ENCODE results near the gene ZPBP2.

Gene ZPBP2

GRCh38 chr17:39863918-39864746 lies 3.9 kb upstream of the ZPBP2 start, which contains the start of gene IKZF3:
TSS of gene IKZF3 (minus strand) at chr17:39864312. CDS start at chr17:39864126, 186 bp downstream.
- peak; percentile 86 for DNase-seq (ENCODE audit: low read depth)
- TF ChIP-seq, protein P1, sequence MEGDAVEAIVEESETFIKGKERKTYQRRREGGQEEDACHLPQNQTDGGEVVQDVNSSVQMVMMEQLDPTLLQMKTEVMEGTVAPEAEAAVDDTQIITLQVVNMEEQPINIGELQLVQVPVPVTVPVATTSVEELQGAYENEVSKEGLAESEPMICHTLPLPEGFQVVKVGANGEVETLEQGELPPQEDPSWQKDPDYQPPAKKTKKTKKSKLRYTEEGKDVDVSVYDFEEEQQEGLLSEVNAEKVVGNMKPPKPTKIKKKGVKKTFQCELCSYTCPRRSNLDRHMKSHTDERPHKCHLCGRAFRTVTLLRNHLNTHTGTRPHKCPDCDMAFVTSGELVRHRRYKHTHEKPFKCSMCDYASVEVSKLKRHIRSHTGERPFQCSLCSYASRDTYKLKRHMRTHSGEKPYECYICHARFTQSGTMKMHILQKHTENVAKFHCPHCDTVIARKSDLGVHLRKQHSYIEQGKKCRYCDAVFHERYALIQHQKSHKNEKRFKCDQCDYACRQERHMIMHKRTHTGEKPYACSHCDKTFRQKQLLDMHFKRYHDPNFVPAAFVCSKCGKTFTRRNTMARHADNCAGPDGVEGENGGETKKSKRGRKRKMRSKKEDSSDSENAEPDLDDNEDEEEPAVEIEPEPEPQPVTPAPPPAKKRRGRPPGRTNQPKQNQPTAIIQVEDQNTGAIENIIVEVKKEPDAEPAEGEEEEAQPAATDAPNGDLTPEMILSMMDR (IDR thresholded peaks at IDR 0.05; ENCODE audit: low read depth, low read length): peak; percentile 30
- TF ChIP-seq, protein P2, sequence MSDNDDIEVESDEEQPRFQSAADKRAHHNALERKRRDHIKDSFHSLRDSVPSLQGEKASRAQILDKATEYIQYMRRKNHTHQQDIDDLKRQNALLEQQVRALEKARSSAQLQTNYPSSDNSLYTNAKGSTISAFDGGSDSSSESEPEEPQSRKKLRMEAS (IDR thresholded peaks at IDR 0.05; ENCODE audit: low read depth, low read length): peak; percentile 90
- TF ChIP-seq MYC (IDR thresholded peaks at IDR 0.05; ENCODE audit: low read depth, low read length) (peak; percentile 65), POLR2A (IDR thresholded peaks at IDR 0.05; ENCODE audit: extremely low read depth, insufficient read length) (no peak)
- H3K4me3 ChIP-seq (ENCODE audit: low read depth, low read length): peak within 1 kb of the TSS; percentile 52

DNA sequence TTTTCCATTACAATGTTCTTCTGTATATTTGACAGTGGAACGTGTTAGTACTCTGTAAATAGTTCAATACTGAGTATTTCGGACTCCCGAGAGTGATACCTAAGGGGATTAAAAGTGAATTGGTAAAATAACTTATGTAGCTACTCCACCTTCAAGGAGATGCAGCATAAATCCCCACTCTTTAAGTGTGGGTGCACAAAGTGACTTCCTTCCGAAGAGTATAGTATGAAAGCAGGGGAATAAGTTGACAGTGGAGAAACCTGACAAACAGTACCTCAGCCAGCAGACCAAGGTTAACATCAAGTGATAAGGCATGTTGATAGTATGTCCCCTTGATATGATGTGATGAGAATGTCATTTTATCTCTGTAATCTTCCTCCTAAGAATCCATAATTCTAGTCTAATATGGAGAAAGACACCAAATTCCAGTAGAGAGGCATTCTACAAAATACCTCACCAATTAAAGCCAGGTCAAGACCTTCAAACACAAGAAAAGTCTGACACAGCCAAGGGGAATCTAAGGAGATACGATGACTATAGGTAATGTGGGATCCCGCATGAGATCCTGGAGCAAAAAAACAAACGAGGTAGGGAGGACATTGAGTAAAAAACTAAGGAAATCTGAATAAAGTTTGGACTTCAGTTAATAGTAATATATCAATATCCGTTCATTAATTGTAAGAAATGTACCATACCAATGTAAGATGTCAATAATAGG lies 1.8 kb upstream of the ZPBP2 start:
- no peak overlapping the region for H3K4me3 ChIP-seq (ENCODE audit: low read depth, low read length)
- no peak for DNase-seq (ENCODE audit: low read depth)
- TF ChIP-seq, protein P2 (IDR thresholded peaks at IDR 0.05; ENCODE audit: low read depth, low read length): no peak
- TF ChIP-seq MYC (IDR thresholded peaks at IDR 0.05; ENCODE audit: low read depth, low read length) (no peak), POLR2A (IDR thresholded peaks at IDR 0.05; ENCODE audit: extremely low read depth, insufficient read length) (no peak)
- TF ChIP-seq, protein P1 (IDR thresholded peaks at IDR 0.05; ENCODE audit: low read depth, low read length): no peak

DNA sequence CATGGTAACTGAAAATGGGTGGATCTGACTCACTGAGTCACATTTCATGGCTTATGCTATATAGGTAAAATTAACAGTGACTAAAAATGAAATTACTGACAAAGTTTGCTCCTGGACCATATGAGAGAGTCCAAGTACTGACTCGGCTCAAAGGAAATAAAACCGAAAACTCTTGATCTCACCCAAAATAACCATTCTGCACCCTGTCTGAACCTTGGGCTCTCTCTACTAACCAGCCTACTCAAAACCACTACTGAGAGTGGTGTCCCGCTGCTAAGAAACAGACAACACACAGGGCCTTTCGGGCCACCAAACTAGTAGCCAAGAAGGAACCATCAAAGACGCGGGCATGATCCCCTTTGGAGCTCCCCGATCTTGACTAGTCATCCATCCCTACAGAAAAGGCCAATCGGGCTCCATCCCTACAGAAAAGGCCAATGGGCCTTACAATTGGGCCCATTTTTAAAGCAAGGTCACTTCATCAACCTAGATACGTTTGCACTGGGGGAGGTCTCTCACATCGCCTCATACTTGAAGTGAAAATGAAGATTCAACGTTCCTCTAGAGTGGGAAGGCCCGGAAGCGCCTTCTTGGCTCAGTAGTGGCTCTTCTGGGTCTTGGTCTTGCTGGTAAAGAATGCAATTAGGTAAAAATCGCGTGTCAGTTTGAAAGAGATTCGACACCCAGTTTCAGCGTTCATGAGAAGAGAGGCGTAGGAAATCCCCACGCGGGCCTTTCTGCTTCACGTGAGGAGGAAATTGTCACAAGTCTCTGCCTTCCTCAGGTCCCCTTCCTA lies 720 bp upstream of the ZPBP2 start:
- H3K4me3 ChIP-seq (ENCODE audit: low read depth, low read length): no peak overlapping the region
- DNase-seq (ENCODE audit: low read depth): no peak
- TF ChIP-seq, protein P2 (IDR thresholded peaks at IDR 0.05; ENCODE audit: low read depth, low read length): no peak
- TF ChIP-seq, protein P1 (IDR thresholded peaks at IDR 0.05; ENCODE audit: low read depth, low read length): no peak
- TF ChIP-seq MYC (IDR thresholded peaks at IDR 0.05; ENCODE audit: low read depth, low read length) (no peak), POLR2A (IDR thresholded peaks at IDR 0.05; ENCODE audit: extremely low read depth, insufficient read length) (no peak)

GRCh38 chr17:39868554-39868942 lies 546 bp downstream of the ZPBP2 start:
- TF ChIP-seq, protein P2 (IDR thresholded peaks at IDR 0.05; ENCODE audit: low read depth, low read length): no peak
- no peak overlapping the region for H3K4me3 ChIP-seq (ENCODE audit: low read depth, low read length)
- no peak for DNase-seq (ENCODE audit: low read depth)

GRCh38 chr17:39870776-39871175 lies 2.8 kb downstream of the ZPBP2 start:
- no peak overlapping the region for H3K4me3 ChIP-seq (ENCODE audit: low read depth, low read length)
- no peak for TF ChIP-seq POLR2A (IDR thresholded peaks at IDR 0.05; ENCODE audit: extremely low read depth, insufficient read length)
- TF ChIP-seq, protein P1 (IDR thresholded peaks at IDR 0.05; ENCODE audit: low read depth, low read length): no peak
- TF ChIP-seq, protein P2 (IDR thresholded peaks at IDR 0.05; ENCODE audit: low read depth, low read length): no peak
- TF ChIP-seq MYC (IDR thresholded peaks at IDR 0.05; ENCODE audit: low read depth, low read length): no peak

More at GRCh38 chr17:39870776-39871175, 2.8 kb downstream of the ZPBP2 start:
- DNase-seq (ENCODE audit: low read depth): no peak
